Stimulated activated memory B cell treated with anti-CD40 and anti-IgM and Interleukin-4, amounts not matched to agents 10 μg/mL and 1 μg/mL and 100 μg/mL, for 72 hours (primary cell): Measurements from ENCODE around the gene NKX2-3.

Source experiments
- ATAC-seq: fragments of 150-1000 bp; cut with Tn5 transposase; 2 replicates; pipeline ENCODE4 v1.10.0; 2021
- H3K27ac Mint-ChIP-seq: one replicate; pipeline ENCODE4 v1.8.0; 2022; ENCODE audit warnings: mild to moderate bottlenecking, mixed read lengths
- H3K27me3 Mint-ChIP-seq: one replicate; pipeline ENCODE4 v1.8.0; 2022; ENCODE audit warnings: mixed read lengths
- H3K36me3 Mint-ChIP-seq: one replicate; pipeline ENCODE4 v1.8.0; 2022; ENCODE audit warnings: mixed read lengths
- H3K4me1 Mint-ChIP-seq: one replicate; pipeline ENCODE4 v1.8.0; 2022; ENCODE audit warnings: mixed read lengths
- H3K4me3 Mint-ChIP-seq: one replicate; pipeline ENCODE4 v1.8.0; 2022; ENCODE audit warnings: mild to moderate bottlenecking, moderate library complexity, mixed read lengths
- H3K9me3 Mint-ChIP-seq: one replicate; pipeline ENCODE4 v1.8.0; 2022; ENCODE audit warnings: mixed read lengths

NKX2-3 gene

DNA sequence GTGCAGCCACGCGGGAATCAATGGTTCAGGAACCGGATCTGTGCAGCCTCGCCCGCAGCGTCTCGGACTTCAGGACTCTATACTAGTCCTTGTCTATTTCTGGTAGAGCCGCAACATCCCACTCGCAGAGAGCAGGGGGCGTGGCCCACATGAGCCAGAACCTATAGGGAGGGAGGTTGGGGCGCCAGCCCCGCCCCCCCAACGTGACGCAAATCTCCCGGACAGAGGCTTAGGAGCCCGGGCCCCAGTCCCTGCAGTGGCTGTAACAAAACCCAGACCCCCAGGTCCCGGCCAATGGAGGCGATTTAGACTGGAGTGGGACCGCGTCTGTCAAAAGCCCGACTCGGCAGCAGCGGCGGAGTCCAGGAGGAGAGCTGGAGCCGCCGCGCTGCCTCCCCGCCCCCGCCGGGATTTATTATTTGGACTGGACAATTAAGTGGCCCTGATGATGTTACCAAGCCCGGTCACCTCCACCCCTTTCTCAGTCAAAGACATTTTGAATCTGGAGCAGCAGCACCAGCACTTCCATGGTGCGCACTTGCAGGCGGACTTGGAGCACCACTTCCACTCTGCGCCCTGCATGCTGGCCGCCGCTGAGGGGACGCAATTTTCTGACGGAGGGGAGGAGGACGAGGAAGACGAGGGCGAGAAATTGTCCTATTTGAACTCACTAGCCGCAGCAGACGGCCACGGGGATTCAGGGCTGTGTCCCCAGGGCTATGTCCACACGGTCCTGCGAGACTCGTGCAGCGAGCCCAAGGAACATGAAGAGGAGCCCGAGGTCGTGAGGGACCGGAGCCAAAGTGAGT lies at the start of gene NKX2-3:
NKX2-3 (plus strand) TSS at position 256 of the 809 bp plus-strand sequence; CDS start at position 446, 190 bp downstream.
- Mint-ChIP-seq H3K4me3 (peak within 1 kb of the TSS; percentile 61), H3K4me1 (peaks cover 61% of the 10 kb centered on the region), H3K9me3 (no peaks in the 10 kb centered on the region), H3K27ac (no peak within 1 kb of the TSS), H3K36me3 (no peaks in the 10 kb centered on the region), H3K27me3 (peaks cover 97% of the 10 kb centered on the region)
- ATAC-seq: peak; percentile 59

DNA sequence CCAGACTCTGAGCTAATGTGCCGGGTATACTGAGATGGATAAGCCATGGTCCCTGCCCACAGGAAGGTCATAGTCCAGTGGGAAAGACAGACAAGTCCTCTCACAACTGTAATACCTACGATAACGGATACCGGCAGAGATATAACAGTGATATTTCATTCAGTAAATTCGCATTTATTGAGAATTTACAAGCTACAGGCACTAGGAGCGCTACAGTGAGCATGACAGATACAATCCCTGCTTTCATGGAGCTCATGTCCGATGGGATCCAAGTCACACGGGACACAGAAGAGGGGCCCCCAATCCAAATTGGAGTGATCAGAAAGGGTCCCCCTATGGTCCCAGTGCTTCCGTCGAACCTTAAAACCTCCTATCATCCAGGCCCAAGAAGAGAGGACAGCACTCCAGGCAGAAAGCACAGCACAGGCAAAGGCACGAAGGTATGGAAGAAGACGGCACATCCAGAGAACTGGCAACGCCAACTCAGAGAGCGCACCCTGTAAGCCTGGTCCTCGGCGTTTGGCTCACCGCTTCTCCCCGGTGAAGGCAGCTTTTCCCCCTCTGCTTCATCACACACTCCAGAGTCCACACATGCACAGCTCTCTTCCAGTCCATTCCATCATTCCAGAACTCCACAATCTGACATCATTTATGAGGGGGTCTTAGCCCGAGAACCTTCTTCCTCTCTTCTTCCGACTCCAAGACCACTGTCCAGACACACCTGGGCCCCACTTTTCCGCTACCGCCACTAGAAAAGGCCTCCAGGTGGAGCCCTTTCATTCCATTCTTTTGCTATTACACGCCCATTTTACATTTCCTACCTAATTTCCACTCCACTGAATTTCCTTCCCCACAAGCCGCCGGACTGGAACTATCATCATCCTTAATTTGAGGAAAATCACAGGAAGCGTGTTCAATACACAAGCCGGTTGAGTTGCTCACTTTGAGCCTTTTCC lies 47.8 kb upstream of the NKX2-3 start:
- peaks cover 3% of the 10 kb centered on the region for H3K9me3 Mint-ChIP-seq
- H3K27ac Mint-ChIP-seq: no peak overlapping the region
- H3K36me3 Mint-ChIP-seq: no peaks in the 10 kb centered on the region
- no peaks in the 10 kb centered on the region for H3K4me1 Mint-ChIP-seq
- H3K27me3 Mint-ChIP-seq: peaks cover 62% of the 10 kb centered on the region
- no peak for ATAC-seq
- H3K4me3 Mint-ChIP-seq: no peak overlapping the region

DNA sequence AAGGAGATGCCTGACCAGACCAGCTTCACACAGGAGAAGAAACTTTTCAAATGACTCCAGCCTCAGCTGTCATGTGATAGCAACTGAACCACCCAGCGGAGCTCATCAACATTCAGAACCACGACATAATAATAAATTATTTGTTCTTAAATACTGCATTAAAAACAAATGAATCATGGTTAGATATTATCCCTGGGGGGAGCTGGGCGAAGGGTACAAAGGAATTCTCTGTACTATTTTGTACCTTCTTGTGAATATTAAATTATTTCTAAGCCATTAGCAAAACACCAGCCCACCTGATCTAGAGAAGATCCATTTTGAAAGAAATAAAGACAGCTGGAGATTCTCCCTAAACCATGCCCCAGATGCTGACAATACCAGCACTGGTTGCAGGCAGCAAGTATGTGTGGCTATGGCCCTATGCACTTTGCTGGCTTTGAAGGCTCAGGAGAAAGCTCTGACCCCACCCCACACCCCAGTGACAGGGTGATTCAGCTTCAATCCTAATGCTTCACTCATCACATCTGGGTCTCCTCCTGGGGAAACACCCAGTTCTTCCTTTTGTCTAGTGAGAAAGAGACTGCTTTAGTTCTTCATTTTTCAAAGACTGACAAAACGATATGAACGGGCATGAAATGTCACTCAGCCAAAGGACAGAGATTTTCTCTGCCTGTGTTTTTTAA lies 45.5 kb upstream of the NKX2-3 start:
- Mint-ChIP-seq H3K36me3 (no peaks in the 10 kb centered on the region), H3K27me3 (peaks cover 50% of the 10 kb centered on the region), H3K9me3 (no peaks in the 10 kb centered on the region)

DNA sequence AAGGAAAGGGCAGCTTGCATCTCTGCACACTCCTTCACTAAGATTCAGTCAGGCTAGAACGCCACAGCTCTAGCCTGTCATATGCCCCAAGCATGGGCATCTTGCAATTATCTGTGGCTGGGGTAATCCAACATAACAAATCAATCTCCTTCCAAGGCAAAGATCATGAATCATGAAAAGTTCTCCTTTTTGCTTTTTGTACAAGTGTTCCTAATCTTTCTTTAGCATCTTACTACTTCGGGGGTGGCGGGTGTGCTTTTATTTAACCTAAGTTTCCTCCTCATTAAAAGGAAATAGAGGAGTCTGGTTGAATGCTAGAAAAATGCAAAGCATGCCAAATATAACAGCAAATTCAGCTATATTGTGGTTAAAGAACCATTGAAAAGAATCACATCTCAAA lies 43.5 kb upstream of the NKX2-3 start:
- no peak for ATAC-seq
- Mint-ChIP-seq H3K4me1 (no peaks in the 10 kb centered on the region), H3K4me3 (no peak overlapping the region), H3K9me3 (no peaks in the 10 kb centered on the region), H3K27me3 (peaks cover 45% of the 10 kb centered on the region), H3K36me3 (no peaks in the 10 kb centered on the region), H3K27ac (no peak overlapping the region)

More for the DNA sequence above, 45.5 kb upstream of the NKX2-3 start:
- Mint-ChIP-seq H3K27ac (no peak overlapping the region), H3K4me3 (no peak overlapping the region), H3K4me1 (no peaks in the 10 kb centered on the region)
- no peak for ATAC-seq

DNA sequence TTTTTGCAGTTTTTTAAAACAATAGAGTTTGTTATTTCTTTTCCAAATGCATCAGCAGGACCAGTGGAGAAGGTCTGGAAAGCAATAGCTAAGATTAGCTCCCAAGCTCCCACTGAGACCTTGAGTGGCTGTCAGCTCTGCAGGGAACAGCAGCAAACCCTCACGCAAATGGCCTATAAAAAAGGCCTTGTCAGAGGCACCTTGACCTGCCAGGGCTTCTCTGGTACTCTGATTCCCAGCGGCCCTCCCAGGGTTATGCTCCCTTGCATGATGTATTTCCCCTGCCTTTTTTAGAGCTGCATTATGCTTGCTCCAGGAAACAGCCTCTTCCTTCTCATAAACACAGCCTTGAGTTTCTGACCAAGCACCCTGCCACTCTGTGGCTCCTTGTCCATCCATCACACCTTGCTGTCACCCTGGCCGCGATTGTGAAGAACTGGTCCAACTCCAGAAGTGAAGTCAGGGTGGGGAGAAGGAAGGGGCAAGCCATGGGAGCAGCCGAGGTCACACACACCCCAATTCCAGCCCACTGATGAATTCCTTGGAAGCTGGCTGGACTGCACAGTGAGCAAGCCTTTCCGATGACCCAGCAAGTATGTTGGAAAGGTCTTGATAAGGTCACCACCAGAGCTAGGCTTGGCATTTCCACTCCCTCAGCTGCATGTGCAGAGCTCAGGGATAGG lies 35.3 kb upstream of the NKX2-3 start:
- Mint-ChIP-seq H3K4me3 (no peak overlapping the region), H3K27me3 (peaks cover 39% of the 10 kb centered on the region), H3K4me1 (no peaks in the 10 kb centered on the region), H3K36me3 (no peaks in the 10 kb centered on the region), H3K9me3 (peaks cover 12% of the 10 kb centered on the region), H3K27ac (no peak overlapping the region)
- ATAC-seq: no peak

DNA sequence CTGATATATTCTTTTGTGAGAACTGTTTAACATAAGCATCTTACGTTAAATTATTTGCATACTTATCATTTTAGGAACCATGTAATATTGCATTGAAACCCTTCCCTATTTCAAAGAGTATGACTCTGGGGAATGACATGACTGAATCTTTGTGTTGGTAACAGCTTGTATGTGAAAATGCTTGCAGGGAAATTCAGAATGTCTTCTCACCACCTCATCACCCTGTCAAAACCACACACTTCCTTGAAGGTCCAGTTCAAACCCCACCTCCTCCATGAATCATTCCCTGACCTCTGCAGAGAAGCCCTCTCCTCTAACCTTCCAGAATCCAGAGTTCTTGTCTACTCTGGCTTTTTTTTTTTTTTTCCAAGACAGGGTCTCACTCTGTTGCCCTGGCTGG lies 26.3 kb upstream of the NKX2-3 start:
- no peaks in the 10 kb centered on the region for H3K4me1 Mint-ChIP-seq
- H3K4me3 Mint-ChIP-seq: no peak overlapping the region
- no peak overlapping the region for H3K27ac Mint-ChIP-seq
- H3K27me3 Mint-ChIP-seq: peaks cover 64% of the 10 kb centered on the region
- no peaks in the 10 kb centered on the region for H3K36me3 Mint-ChIP-seq
- H3K9me3 Mint-ChIP-seq: peaks cover 6% of the 10 kb centered on the region
- ATAC-seq: no peak

DNA sequence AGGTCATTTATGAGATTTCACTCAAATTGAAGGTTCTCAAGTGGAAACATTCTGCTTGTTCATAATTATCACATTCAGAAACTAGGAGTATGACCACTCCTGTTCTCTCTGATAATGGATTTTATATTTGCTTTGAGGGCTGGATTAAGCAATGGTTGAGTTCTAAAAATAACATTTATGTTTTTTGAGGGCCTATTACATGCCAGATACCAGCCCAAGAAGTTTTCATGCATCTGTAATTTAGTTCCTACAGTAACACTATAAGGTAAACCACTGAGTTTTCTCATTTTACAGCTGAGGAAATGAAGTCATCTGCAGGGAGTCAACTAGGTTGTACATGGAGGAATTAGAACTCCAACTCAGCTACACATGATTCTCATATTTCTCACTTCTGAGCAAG lies 25.5 kb upstream of the NKX2-3 start:
- Mint-ChIP-seq H3K27me3 (peaks cover 67% of the 10 kb centered on the region), H3K27ac (no peak overlapping the region), H3K9me3 (peaks cover 6% of the 10 kb centered on the region), H3K4me3 (no peak overlapping the region), H3K36me3 (no peaks in the 10 kb centered on the region), H3K4me1 (no peaks in the 10 kb centered on the region)
- ATAC-seq: no peak

DNA sequence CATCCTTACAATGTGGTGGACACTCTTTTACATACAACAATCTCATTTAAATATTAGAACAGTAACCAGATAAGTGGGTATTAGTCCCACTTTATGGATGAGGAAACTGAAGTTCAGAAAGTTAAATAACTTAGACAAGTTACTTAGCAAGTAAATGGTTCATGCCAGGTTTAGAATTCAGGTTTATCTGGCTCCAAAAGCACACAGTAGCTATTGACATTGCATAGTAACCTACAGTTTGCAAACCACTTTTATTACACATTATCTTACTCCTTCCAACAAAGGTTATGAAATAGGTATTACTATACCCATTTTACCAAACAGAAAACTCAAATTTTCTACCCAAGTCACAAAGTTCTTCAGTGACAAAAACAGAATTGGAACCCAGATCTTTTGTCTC lies 19.7 kb upstream of the NKX2-3 start:
- no peaks in the 10 kb centered on the region for H3K4me1 Mint-ChIP-seq
- H3K27me3 Mint-ChIP-seq: peaks cover 62% of the 10 kb centered on the region

DNA sequence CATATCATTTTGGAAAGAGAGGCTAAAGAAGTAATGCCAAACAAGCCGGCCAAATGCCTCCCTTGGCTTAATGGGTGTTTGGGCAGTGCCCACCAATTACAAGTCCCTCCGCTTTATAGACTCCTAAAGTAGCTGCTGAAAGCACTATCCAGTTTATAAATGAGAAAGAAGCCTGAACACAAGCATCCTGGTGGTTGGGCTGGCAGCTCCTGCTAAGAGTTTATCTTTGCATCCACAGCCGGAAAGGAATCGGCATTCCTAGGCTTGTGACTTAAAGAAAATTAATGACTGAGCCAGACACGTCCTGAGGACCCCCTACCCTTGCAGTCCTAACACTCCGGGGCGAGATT lies 13.1 kb upstream of the NKX2-3 start:
- Mint-ChIP-seq H3K27ac (no peak overlapping the region), H3K27me3 (peaks cover 81% of the 10 kb centered on the region), H3K4me3 (no peak overlapping the region), H3K9me3 (no peaks in the 10 kb centered on the region), H3K36me3 (no peaks in the 10 kb centered on the region), H3K4me1 (peaks cover 8% of the 10 kb centered on the region)
- no peak for ATAC-seq

More for the DNA sequence above, 19.7 kb upstream of the NKX2-3 start:
- Mint-ChIP-seq H3K36me3 (no peaks in the 10 kb centered on the region), H3K4me3 (no peak overlapping the region), H3K27ac (no peak overlapping the region), H3K9me3 (peaks cover 6% of the 10 kb centered on the region)
- ATAC-seq: no peak

DNA sequence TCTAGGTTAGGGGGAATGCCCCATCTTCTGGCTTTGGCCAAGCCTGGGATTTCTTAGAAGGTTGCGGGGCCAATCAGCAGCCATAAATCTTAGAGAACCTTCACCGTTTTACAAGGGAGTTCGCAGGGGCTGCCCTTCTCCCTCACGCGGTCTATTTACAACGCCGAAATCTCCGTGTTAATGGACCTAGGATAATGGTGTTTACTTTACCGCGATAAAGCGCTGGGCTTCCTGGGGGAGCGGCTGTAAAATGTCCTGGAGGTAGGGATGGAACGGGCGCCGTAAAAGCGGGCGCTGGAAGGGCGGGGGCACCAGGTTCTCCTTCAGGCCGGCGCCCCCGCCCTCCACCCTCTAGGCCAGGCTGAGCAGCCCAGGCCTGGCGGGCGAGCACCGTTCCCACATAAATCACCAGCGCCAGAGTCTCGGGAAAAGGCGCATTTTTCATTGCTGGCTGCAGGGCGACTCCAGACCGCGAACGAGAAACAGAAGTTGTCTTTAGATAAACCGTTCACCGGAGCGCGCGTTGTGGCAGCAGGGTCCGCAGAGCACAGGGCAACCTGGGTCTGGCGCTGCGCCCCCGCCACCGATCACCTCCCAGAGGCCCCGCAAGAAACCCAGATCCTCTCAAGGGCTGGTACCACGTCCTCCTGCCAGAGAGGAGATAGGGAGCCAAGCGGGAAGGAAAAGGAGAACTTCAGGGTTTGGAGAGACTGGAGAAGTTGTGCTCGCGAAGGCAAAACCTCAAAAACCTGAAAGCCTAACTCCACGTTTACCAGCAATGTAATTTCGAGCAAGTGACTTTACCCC lies 12.5 kb upstream of the NKX2-3 start:
- Mint-ChIP-seq H3K4me3 (no peak overlapping the region), H3K9me3 (no peaks in the 10 kb centered on the region), H3K4me1 (peaks cover 8% of the 10 kb centered on the region), H3K36me3 (no peaks in the 10 kb centered on the region), H3K27ac (no peak overlapping the region), H3K27me3 (peaks cover 86% of the 10 kb centered on the region)
- ATAC-seq: no peak

DNA sequence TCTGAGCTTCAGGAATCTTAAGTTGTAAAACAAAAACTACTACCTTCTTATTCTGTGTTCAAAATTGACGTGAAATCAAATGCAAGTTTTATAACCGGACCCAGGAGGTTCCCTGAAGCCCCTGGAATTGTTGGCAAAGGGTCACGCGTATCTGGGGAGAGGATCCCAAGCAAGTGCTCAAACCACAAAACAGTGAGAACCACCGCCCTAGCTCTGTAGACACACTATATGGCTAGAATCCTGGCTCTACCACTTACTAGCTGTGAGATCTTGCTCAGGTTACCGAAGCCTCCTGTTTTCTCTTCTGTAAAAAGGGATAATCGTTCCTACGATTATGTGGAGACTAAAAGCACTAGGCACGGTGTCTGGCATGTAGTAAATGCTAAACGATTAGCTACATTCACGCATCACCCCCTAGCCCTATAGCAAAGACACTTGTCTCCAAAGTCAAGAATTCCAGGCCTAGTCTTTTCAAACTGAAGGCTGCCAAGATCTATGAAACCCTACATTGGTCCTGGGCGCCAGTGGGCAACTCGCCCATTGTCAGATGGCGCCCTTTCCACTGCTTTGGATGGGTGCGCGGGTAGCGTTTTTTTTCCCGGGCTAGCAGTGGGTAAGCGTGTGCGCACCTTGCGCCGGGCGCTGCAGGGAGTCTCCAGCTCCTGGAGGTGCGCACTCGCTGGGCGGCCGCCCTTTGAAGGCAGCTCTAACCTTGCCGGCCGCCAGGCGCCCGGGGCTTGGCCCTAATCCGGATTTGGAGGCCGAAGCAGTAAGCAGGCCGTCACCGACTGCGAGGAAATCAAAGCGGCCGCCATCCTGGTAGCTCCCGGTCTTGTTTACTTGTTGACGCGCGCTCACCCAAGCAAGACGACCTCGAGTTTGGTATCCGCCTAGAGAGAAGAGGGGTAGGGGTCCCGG lies 11.6 kb upstream of the NKX2-3 start:
- H3K4me3 Mint-ChIP-seq: no peak overlapping the region
- no peaks in the 10 kb centered on the region for H3K9me3 Mint-ChIP-seq
- peaks cover 89% of the 10 kb centered on the region for H3K27me3 Mint-ChIP-seq
- ATAC-seq: no peak
- peaks cover 8% of the 10 kb centered on the region for H3K4me1 Mint-ChIP-seq
- no peak overlapping the region for H3K27ac Mint-ChIP-seq
- H3K36me3 Mint-ChIP-seq: no peaks in the 10 kb centered on the region

DNA sequence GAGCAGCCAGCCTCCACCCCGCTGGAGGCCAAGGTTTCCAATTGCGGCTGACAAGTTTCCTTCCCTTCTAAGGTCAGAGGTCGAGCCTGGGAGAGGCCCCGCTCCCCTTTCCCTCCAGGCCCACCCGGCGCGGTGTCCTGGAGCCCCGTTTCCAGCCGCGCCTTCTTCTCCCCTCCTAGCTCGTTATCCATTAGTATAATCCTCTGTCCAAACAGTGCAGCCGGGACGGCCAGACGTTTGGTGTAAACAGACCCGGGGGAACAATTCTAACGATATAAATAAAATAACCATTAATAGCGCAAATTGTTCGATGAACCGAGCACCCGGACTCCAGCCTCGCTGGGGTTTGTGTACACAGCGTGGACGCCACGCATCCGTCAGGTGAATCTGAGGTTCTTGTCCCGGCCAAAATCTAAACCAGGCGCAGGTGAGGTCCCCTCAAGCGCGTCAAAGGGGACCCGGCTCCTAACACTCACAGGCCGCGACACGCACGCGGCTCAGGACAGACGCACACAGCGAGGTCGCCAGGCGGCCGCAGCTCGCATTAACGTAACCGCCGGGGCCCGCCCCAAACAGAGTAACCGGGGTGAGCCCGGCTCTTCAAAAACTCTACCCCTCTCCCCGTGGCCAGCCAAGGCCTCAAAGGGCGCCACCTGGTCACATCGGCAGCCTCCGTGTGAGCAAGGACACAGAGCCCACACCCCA lies 10.8 kb upstream of the NKX2-3 start:
- Mint-ChIP-seq H3K4me3 (no peak overlapping the region), H3K36me3 (peaks cover 6% of the 10 kb centered on the region), H3K9me3 (peaks cover 4% of the 10 kb centered on the region), H3K27ac (no peak overlapping the region), H3K4me1 (peaks cover 14% of the 10 kb centered on the region), H3K27me3 (peaks cover 93% of the 10 kb centered on the region)
- ATAC-seq: no peak
